Measurements from ENCODE around the gene PTPRM.

- TF ChIP-seq POLR2A (IDR thresholded peaks at IDR 0.05) (no peak), CTCF (IDR thresholded peaks at IDR 0.05) (no peak)
Measured at GRCh38 chr18:7585276-7585670, 18.2 kb downstream of the PTPRM start.

All from lower leg skin (tissue), 3 donors.